GM04504 (cell line): ENCODE results near the gene ZFAND5.

Experiments
- DNase-seq: peaks from one replicate; pipeline ENCODE4 v3.0.0-alpha.2; 2012; ENCODE audit warnings: low read depth

The ZFAND5 gene

GRCh38 chr9:72322678-72323077 lies 42.3 kb downstream of the ZFAND5 start:
- DNase-seq: no peak

GRCh38 chr9:72322259-72322658 lies 42.7 kb downstream of the ZFAND5 start:
- DNase-seq: no peak

- DNase-seq: peak; percentile 66
Measured at GRCh38 chr9:72315510-72316311, 49.3 kb downstream of the ZFAND5 start.

- peak; percentile 28 for DNase-seq
Measured at GRCh38 chr9:72315089-72315509, 49.9 kb downstream of the ZFAND5 start.

GRCh38 chr9:72313507-72313906 lies 51.5 kb downstream of the ZFAND5 start:
- DNase-seq: no peak

- DNase-seq: no peak
Measured at GRCh38 chr9:72312386-72312987, 52.5 kb downstream of the ZFAND5 start.

GRCh38 chr9:72309364-72310133 lies 55.5 kb downstream of the ZFAND5 start:
- no peak for DNase-seq

- no peak for DNase-seq
Measured at GRCh38 chr9:72306761-72307160, 58.2 kb downstream of the ZFAND5 start.

- no peak for DNase-seq
Measured at GRCh38 chr9:72305707-72306106, 59.3 kb downstream of the ZFAND5 start.

- no peak for DNase-seq
Measured at GRCh38 chr9:72305102-72305546, 59.9 kb downstream of the ZFAND5 start.

GRCh38 chr9:72304538-72304937 lies 60.5 kb downstream of the ZFAND5 start:
- no peak for DNase-seq
